Measurements from ENCODE around the gene SPAG6.

GRCh38 chr10:22315455-22316285 is 29.6 kb upstream of the SPAG6 start:
- TF ChIP-seq CTCF (conservative IDR thresholded peaks at IDR 0.05; ENCODE audit: low read depth in 2 of 2): no peak
- no peak for TF ChIP-seq POLR2AphosphoS5 (IDR thresholded peaks at IDR 0.05; ENCODE audit: low read depth)
